Neural progenitor cell (in vitro differentiated cells): ENCODE results near the gene TMEM185B. TPM values are rescaled to one million over a fixed set of nuclear protein-coding genes. Genes with fewer than 3 reads are reported as not detected.

ENCODE experiments used
- DNase-seq: peaks from one replicate; pipeline ENCODE4 v3.0.0-alpha.2; 2016; ENCODE audit warnings: low spot score
- H2AFZ ChIP-seq: fragments of 200-600 bp; sonication (generic); replicated peaks from 2 replicates; pipeline ENCODE4 v1.6.1; 2016; ENCODE audit warnings: antibody characterized with exemption
- H3F3A ChIP-seq: fragments of 200-600 bp; sonication (generic); 2 replicates; pipeline ENCODE4 v1.6.1; 2016; ENCODE audit warnings: antibody characterized with exemption, low read depth
- H3K27ac ChIP-seq: fragments of 200-600 bp; sonication (generic); 2 replicates; pipeline ENCODE4 v1.5.1; 2016; ENCODE audit warnings: mild to moderate bottlenecking
- H3K27me3 ChIP-seq: fragments of 200-600 bp; sonication (generic); 2 replicates; pipeline ENCODE4 v1.6.1; 2016; ENCODE audit warnings: mild to moderate bottlenecking, moderate library complexity
- H3K36me3 ChIP-seq: fragments of 200-600 bp; sonication (generic); 2 replicates; pipeline ENCODE4 v1.5.1; 2016
- H3K4me1 ChIP-seq: fragments of 200-600 bp; sonication (generic); 2 replicates; pipeline ENCODE4 v1.6.1; 2016; ENCODE audit warnings: mixed run types
- H3K4me2 ChIP-seq: fragments of 200-600 bp; sonication (generic); 2 replicates; pipeline ENCODE4 v1.6.1; 2016
- H3K4me3 ChIP-seq: fragments of 200-600 bp; sonication (generic); 2 replicates; pipeline ENCODE4 v1.5.1; 2016
- H3K79me2 ChIP-seq: fragments of 200-600 bp; sonication (generic); 2 replicates; pipeline ENCODE4 v1.6.1; 2016; ENCODE audit warnings: low read depth
- H3K9ac ChIP-seq: fragments of 200-600 bp; sonication (generic); 2 replicates; pipeline ENCODE4 v1.6.1; 2016
- H3K9me3 ChIP-seq: fragments of 200-600 bp; sonication (generic); 2 replicates; pipeline ENCODE4 v1.5.1; 2016; ENCODE audit warnings: low read depth
- H4K20me1 ChIP-seq: fragments of 200-600 bp; sonication (generic); 2 replicates; pipeline ENCODE4 v1.6.1; 2016; ENCODE audit warnings: low read depth
- H3K27ac Mint-ChIP-seq: 3 replicates; pipeline ENCODE4 v1.8.0; 2021; ENCODE audit warnings: mixed read lengths
- H3K27me3 Mint-ChIP-seq: 2 replicates; pipeline ENCODE4 v1.8.0; 2022; ENCODE audit warnings: low read depth, mild to moderate bottlenecking, inconsistent platforms, moderate library complexity, mixed read lengths; ENCODE audit not compliant: insufficient read depth
- H3K36me3 Mint-ChIP-seq: 3 replicates; pipeline ENCODE4 v1.8.0; 2021; ENCODE audit warnings: mixed read lengths
- H3K4me1 Mint-ChIP-seq: 3 replicates; pipeline ENCODE4 v1.8.0; 2021; ENCODE audit warnings: mixed read lengths
- H3K4me3 Mint-ChIP-seq: 3 replicates; pipeline ENCODE4 v1.8.0; 2021; ENCODE audit warnings: mild to moderate bottlenecking, moderate library complexity, mixed read lengths
- H3K9me3 Mint-ChIP-seq: 3 replicates; pipeline ENCODE4 v1.8.0; 2020; ENCODE audit warnings: mixed read lengths
- EZH2 ChIP-seq: fragments of 200-600 bp; sonication (generic); IDR thresholded peaks from 2 replicates; pipeline ENCODE4 v1.6.1; 2017; ENCODE audit warnings: antibody characterized with exemption, mild to moderate bottlenecking, moderate library complexity
- EZH2phosphoT487 ChIP-seq: fragments of 200-600 bp; sonication (generic); IDR thresholded peaks from 2 replicates; pipeline ENCODE4 v1.6.1; 2017; ENCODE audit warnings: antibody characterized with exemption
- total RNA-seq: library from RNA; depleted of rRNA; stranded (reverse); fragments of >200 nt; gene quantifications from 2 replicates; pipeline ENCODE4 v1.2.3, GENCODE V29; 2015; ENCODE audit warnings: low replicate concordance
- TF ChIP-seq, protein P1 (sequence below): fragments of 200-600 bp; sonication (generic); IDR thresholded peaks from 2 replicates; pipeline ENCODE4 v1.5.1; 2017; ENCODE audit warnings: antibody characterized with exemption, mild to moderate bottlenecking

TMEM185B gene
- total RNA-seq, 1 donor from 2014 or later, result 11.1 TPM

DNA sequence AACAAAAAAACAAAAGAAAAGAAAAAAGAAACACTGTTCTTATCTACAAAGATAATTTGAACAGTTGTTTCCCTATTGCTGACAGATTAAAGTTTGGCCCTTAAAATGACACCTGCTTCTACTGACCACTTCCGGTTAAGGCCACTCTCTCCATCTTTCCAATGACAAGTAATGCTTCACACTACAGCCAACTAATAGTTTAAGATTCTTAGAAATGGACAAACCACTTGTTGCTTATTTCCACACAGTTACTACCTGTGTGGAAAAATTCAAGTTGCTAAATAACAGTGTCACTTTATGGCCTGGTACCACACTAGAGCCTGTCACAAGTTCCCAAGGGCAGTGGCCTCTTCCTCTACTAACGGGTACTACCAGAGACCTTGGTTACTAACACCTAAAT is 2.4 kb downstream of the TMEM185B start:
- no peaks in the 10 kb centered on the region for H3K9me3 ChIP-seq

DNA sequence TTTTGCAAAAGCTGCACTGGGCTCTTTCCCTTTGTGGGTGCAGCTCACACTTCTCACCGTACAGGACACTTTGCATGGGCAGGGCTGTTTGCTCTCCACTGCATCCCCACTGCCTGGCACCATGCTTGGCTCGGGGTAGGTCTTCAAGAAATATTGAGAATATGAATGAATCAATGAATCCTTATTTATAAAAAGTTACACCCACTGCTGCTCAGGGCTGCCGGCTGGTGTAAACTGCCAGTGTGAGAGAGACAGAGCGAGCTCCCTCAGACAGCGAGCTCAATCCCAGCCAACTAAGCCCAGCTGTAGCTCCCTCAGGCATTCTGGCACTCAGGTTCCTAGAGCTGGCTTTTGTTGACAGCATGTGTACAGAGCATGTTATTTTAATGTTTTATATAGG is 3.4 kb downstream of the TMEM185B start:
- Histone ChIP-seq H3K27ac (no peak overlapping the region), H3K9ac (no peak overlapping the region), H3K9me3 (no peaks in the 10 kb centered on the region), H3K4me1 (peaks cover 6% of the 10 kb centered on the region), H3K36me3 (no peaks in the 10 kb centered on the region), H3K4me2 (no peak overlapping the region), H4K20me1 (no peaks in the 10 kb centered on the region), H3K4me3 (no peak overlapping the region), H3K27me3 (peaks cover 13% of the 10 kb centered on the region), H2AFZ (no peak overlapping the region), H3F3A (no peaks in the 10 kb centered on the region), H3K79me2 (peaks cover 18% of the 10 kb centered on the region)
- H3K4me1 Mint-ChIP-seq, result peaks cover 19% of the 10 kb centered on the region
- peaks cover 25% of the 10 kb centered on the region for H3K9me3 Mint-ChIP-seq
- TF ChIP-seq EZH2, result no peak
- TF ChIP-seq EZH2phosphoT487, result no peak
- TF ChIP-seq, protein P1, sequence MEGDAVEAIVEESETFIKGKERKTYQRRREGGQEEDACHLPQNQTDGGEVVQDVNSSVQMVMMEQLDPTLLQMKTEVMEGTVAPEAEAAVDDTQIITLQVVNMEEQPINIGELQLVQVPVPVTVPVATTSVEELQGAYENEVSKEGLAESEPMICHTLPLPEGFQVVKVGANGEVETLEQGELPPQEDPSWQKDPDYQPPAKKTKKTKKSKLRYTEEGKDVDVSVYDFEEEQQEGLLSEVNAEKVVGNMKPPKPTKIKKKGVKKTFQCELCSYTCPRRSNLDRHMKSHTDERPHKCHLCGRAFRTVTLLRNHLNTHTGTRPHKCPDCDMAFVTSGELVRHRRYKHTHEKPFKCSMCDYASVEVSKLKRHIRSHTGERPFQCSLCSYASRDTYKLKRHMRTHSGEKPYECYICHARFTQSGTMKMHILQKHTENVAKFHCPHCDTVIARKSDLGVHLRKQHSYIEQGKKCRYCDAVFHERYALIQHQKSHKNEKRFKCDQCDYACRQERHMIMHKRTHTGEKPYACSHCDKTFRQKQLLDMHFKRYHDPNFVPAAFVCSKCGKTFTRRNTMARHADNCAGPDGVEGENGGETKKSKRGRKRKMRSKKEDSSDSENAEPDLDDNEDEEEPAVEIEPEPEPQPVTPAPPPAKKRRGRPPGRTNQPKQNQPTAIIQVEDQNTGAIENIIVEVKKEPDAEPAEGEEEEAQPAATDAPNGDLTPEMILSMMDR, result no peak
- no peak overlapping the region for H3K27ac Mint-ChIP-seq
- H3K36me3 Mint-ChIP-seq, result peaks cover 33% of the 10 kb centered on the region
- DNase-seq, result no peak
- peaks cover 13% of the 10 kb centered on the region for H3K27me3 Mint-ChIP-seq
- no peak overlapping the region for H3K4me3 Mint-ChIP-seq

More for the DNA sequence above, 2.4 kb downstream of the TMEM185B start:
- Histone ChIP-seq H4K20me1 (no peaks in the 10 kb centered on the region), H3K4me1 (peaks cover 6% of the 10 kb centered on the region), H3K27me3 (peaks cover 13% of the 10 kb centered on the region), H3K79me2 (peaks cover 18% of the 10 kb centered on the region), H3K4me3 (no peak overlapping the region), H3K4me2 (no peak overlapping the region), H3K27ac (no peak overlapping the region), H3F3A (no peaks in the 10 kb centered on the region), H2AFZ (no peak overlapping the region), H3K36me3 (no peaks in the 10 kb centered on the region), H3K9ac (no peak overlapping the region)
- TF ChIP-seq, protein P1, result no peak
- TF ChIP-seq EZH2phosphoT487, result no peak
- TF ChIP-seq EZH2, result no peak
- H3K36me3 Mint-ChIP-seq, result peaks cover 33% of the 10 kb centered on the region
- peaks cover 25% of the 10 kb centered on the region for H3K9me3 Mint-ChIP-seq
- no peak for DNase-seq
- H3K4me3 Mint-ChIP-seq, result no peak overlapping the region
- H3K27ac Mint-ChIP-seq, result no peak overlapping the region
- H3K27me3 Mint-ChIP-seq, result peaks cover 17% of the 10 kb centered on the region
- peaks cover 19% of the 10 kb centered on the region for H3K4me1 Mint-ChIP-seq

DNA sequence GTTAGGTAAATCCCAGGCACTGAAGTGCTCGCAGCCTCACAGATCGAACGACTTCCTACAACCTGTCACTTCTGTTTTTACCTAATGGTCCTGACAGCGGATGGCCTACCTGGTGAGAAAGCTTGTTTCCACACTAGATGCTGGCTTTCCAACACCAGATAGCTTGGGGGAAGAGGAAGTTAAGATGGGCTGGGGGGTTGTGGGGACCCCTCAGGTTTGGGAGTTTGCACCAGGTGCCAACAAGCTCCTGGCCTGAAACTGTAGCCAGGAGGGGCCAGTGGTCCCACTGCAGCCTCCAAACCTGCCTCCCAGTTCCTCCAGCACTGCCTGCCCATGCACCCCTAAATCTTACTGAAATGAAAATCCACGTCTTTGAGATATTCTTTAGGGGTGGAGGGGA is 3.9 kb downstream of the TMEM185B start:
- Histone ChIP-seq H3K27me3 (peaks cover 8% of the 10 kb centered on the region), H3F3A (no peaks in the 10 kb centered on the region), H3K9me3 (no peaks in the 10 kb centered on the region)

More for the DNA sequence above, 3.9 kb downstream of the TMEM185B start:
- no peak for TF ChIP-seq EZH2phosphoT487
- TF ChIP-seq EZH2, result no peak
- TF ChIP-seq, protein P1, result no peak
- no peak overlapping the region for H3K9ac ChIP-seq
- no peaks in the 10 kb centered on the region for H3K36me3 ChIP-seq
- H3K27me3 Mint-ChIP-seq, result peaks cover 10% of the 10 kb centered on the region
- H3K4me1 Mint-ChIP-seq, result peaks cover 19% of the 10 kb centered on the region
- no peak overlapping the region for H3K4me2 ChIP-seq
- no peak overlapping the region for H3K4me3 ChIP-seq
- H3K79me2 ChIP-seq, result peaks cover 18% of the 10 kb centered on the region
- H3K36me3 Mint-ChIP-seq, result peaks cover 33% of the 10 kb centered on the region
- H3K4me1 ChIP-seq, result peaks cover 6% of the 10 kb centered on the region
- no peak overlapping the region for H2AFZ ChIP-seq
- no peak overlapping the region for H3K27ac Mint-ChIP-seq
- peaks cover 25% of the 10 kb centered on the region for H3K9me3 Mint-ChIP-seq
- DNase-seq, result no peak
- H4K20me1 ChIP-seq, result no peaks in the 10 kb centered on the region
- no peak overlapping the region for H3K27ac ChIP-seq
- H3K4me3 Mint-ChIP-seq, result no peak overlapping the region
